DLD1 (cell line): ENCODE results near the gene MEIS3.

Experiments used
- in situ Hi-C: cut with HindIII; loops from 2 replicates; pipeline ENCODE4 v1.10.0; 2017; ENCODE audit warnings: low sequenced_read_pairs

Gene MEIS3

GRCh38 chr19:47435883-47436417, 16.6 kb upstream of the MEIS3 start:
- in situ Hi-C loops, result no loop called here

- in situ Hi-C loops, result no loop called here
Measured at GRCh38 chr19:47435196-47435595, 15.9 kb upstream of the MEIS3 start.

GRCh38 chr19:47434088-47434487, 14.8 kb upstream of the MEIS3 start:
- in situ Hi-C loops, result no loop called here

GRCh38 chr19:47433121-47433520, 13.8 kb upstream of the MEIS3 start:
- in situ Hi-C loops, result no loop called here

GRCh38 chr19:47432499-47432898, 13.2 kb upstream of the MEIS3 start:
- in situ Hi-C loops, result no loop called here

GRCh38 chr19:47432091-47432490, 12.8 kb upstream of the MEIS3 start:
- in situ Hi-C loops, result no loop called here

- in situ Hi-C loops, result no loop called here
Measured at GRCh38 chr19:47430041-47430802, 10.9 kb upstream of the MEIS3 start.

GRCh38 chr19:47429140-47429793, 9.9 kb upstream of the MEIS3 start:
- in situ Hi-C loops, result no loop called here

GRCh38 chr19:47428177-47428894, 9.0 kb upstream of the MEIS3 start:
- in situ Hi-C loops, result no loop called here

- in situ Hi-C loops, result no loop called here
Measured at GRCh38 chr19:47427241-47428176, 8.2 kb upstream of the MEIS3 start.

- in situ Hi-C loops, result no loop called here
Measured at GRCh38 chr19:47423203-47423882, 4.0 kb upstream of the MEIS3 start.

- in situ Hi-C loops, result no loop called here
Measured at GRCh38 chr19:47422417-47423163, 3.3 kb upstream of the MEIS3 start.

GRCh38 chr19:47421844-47422395, 2.6 kb upstream of the MEIS3 start:
- in situ Hi-C loops, result no loop called here

GRCh38 chr19:47421244-47421786, 2.0 kb upstream of the MEIS3 start:
- in situ Hi-C loops, result no loop called here

- in situ Hi-C loops, result no loop called here
Measured at GRCh38 chr19:47419789-47420188, 462 bp upstream of the MEIS3 start.

GRCh38 chr19:47418692-47419029, 666 bp downstream of the MEIS3 start:
- in situ Hi-C loops, result no loop called here

GRCh38 chr19:47417746-47418691, 1.3 kb downstream of the MEIS3 start:
- in situ Hi-C loops, result no loop called here
